Heart left ventricle (tissue), 13 donors: ENCODE results near the gene BLOC1S1.

Source experiments
- POLR2A ChIP-seq, 2 donors: fragments of 450-650 bp; IDR thresholded peaks; one replicate each; pipeline ENCODE4 v1.6.1; 2017; ENCODE audit warnings: antibody characterized with exemption in 2 of 2, mild to moderate bottlenecking in 2 of 2, moderate library complexity in 2 of 2
- TF ChIP-seq, protein P1 (sequence below), 12 donors: fragments of 200-600 bp; sonication (generic) in 4 of 12; IDR thresholded peaks; one replicate each; pipeline versions ENCODE4 v1.5.0 to v1.8.0; 2018 to 2022; ENCODE audit warnings: antibody characterized with exemption in 12 of 12, mild to moderate bottlenecking in 5 of 12
- donor health status: ischemic (EF 13 %, LVEDD 7.1; RV severe dilation, severe dysfunction).
- donor health status: DM: no; HTN: yes; CAD: no.
- donor health status: DM: no; HTN: no; CAD: no.
- donor health status: ischemic (EF 25% LVEDD 6.9; RV normal size, moderate dysfunction).
- donor health status: ischemic (EF 25% LVEDD 5.7; RV mildly dilated, moderate dysfunction).
- donor health status: ischemic (EF 35%, LVEDD 5.7; RV mildly dilated, moderate dysfunction).
- donor health status: nonischemic (EF 11% LVEDD 7.7; RV severe dilation, severe dysfunction).
- donor health status: DM: yes; HTN: yes; CAD: no.
- donor health status: PGD.
- donor health status: ischemic (EF 29% LVEDD 5.4; RV normal size, mild dysfunction).
- donor health status: nonischemic (EF 23%, LVEDD 6.1; RV moderate dilation, normal function).

GRCh38 chr12:55741931-55742680 lies 26.3 kb downstream of the BLOC1S1 start:
- TF ChIP-seq, protein P1, sequence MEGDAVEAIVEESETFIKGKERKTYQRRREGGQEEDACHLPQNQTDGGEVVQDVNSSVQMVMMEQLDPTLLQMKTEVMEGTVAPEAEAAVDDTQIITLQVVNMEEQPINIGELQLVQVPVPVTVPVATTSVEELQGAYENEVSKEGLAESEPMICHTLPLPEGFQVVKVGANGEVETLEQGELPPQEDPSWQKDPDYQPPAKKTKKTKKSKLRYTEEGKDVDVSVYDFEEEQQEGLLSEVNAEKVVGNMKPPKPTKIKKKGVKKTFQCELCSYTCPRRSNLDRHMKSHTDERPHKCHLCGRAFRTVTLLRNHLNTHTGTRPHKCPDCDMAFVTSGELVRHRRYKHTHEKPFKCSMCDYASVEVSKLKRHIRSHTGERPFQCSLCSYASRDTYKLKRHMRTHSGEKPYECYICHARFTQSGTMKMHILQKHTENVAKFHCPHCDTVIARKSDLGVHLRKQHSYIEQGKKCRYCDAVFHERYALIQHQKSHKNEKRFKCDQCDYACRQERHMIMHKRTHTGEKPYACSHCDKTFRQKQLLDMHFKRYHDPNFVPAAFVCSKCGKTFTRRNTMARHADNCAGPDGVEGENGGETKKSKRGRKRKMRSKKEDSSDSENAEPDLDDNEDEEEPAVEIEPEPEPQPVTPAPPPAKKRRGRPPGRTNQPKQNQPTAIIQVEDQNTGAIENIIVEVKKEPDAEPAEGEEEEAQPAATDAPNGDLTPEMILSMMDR (IDR thresholded peaks at IDR 0.05), result no peak
- TF ChIP-seq POLR2A (IDR thresholded peaks at IDR 0.05), result no peak
